Pons (tissue), 1 donor: ENCODE results near the gene BRD4.

Source experiments
- DNase-seq: peaks from one replicate; pipeline ENCODE4 v3.0.0-alpha.2; 2016; ENCODE audit warnings: low spot score

Gene BRD4

GRCh38 chr19:15313649-15314279, 18.6 kb downstream of the BRD4 start:
- no peak for DNase-seq

GRCh38 chr19:15307169-15307568, 25.2 kb downstream of the BRD4 start:
- DNase-seq, result no peak

- DNase-seq, result no peak
These were observed 26.6 kb downstream of the BRD4 start for GRCh38 chr19:15305582-15306334.

- DNase-seq, result no peak
These were observed 28.1 kb downstream of the BRD4 start for GRCh38 chr19:15304140-15304705.

GRCh38 chr19:15303105-15303780, 29.1 kb downstream of the BRD4 start:
- no peak for DNase-seq

GRCh38 chr19:15300533-15301197, 31.7 kb downstream of the BRD4 start:
- no peak for DNase-seq

GRCh38 chr19:15299568-15300409, 32.5 kb downstream of the BRD4 start:
- no peak for DNase-seq

GRCh38 chr19:15298847-15299567, 33.3 kb downstream of the BRD4 start:
- no peak for DNase-seq

GRCh38 chr19:15297416-15298224, 34.7 kb downstream of the BRD4 start:
- DNase-seq, result no peak

- no peak for DNase-seq
These were observed 35.4 kb downstream of the BRD4 start for GRCh38 chr19:15296841-15297415.

- DNase-seq, result no peak
These were observed 36.0 kb downstream of the BRD4 start for GRCh38 chr19:15296353-15296752.

- DNase-seq, result no peak
These were observed 37.8 kb downstream of the BRD4 start for GRCh38 chr19:15294561-15294990.

GRCh38 chr19:15293781-15294491, 38.4 kb downstream of the BRD4 start:
- DNase-seq, result no peak

- DNase-seq, result no peak
These were observed 39.3 kb downstream of the BRD4 start for GRCh38 chr19:15292847-15293582.

- no peak for DNase-seq
These were observed 40.2 kb downstream of the BRD4 start for GRCh38 chr19:15292140-15292539.

- no peak for DNase-seq
These were observed 40.8 kb downstream of the BRD4 start for GRCh38 chr19:15291548-15292021.

- no peak for DNase-seq
These were observed 41.2 kb downstream of the BRD4 start for GRCh38 chr19:15291089-15291488.

- DNase-seq, result no peak
These were observed 42.2 kb downstream of the BRD4 start for GRCh38 chr19:15290166-15290565.
